RWPE1 (cell line): ENCODE data around the gene RAB1B.

Experiments
- CTCF ChIA-PET: fragments of 350-600 bp; sonication (Branson Sonifier 250); formaldehyde crosslinking; extraction: SDS; loops from one replicate; lab custom pipeline; 2021; lab: Yijun Ruan, JAX
- POLR2A ChIA-PET: fragments of 400-600 bp; formaldehyde crosslinking; extraction: SDS; loops from one replicate; lab custom pipeline; 2020; ENCODE audit warnings: antibody characterized with exemption; ENCODE audit not compliant: low non-redundant PET; lab: Yijun Ruan, JAX
- DNase-seq: peaks from one replicate; pipeline ENCODE4 v3.0.0; 2012; ENCODE audit warnings: low spot score
- H3K27ac ChIP-seq: fragments of 450-650 bp; 2 replicates; pipeline ENCODE4 v1.5.1; 2017
- TF ChIP-seq, protein P1 (sequence below): fragments of 450-650 bp; conservative IDR thresholded peaks from 2 replicates; pipeline ENCODE4 v1.5.1; 2017; ENCODE audit warnings: low read depth, mild to moderate bottlenecking

Gene RAB1B

DNA sequence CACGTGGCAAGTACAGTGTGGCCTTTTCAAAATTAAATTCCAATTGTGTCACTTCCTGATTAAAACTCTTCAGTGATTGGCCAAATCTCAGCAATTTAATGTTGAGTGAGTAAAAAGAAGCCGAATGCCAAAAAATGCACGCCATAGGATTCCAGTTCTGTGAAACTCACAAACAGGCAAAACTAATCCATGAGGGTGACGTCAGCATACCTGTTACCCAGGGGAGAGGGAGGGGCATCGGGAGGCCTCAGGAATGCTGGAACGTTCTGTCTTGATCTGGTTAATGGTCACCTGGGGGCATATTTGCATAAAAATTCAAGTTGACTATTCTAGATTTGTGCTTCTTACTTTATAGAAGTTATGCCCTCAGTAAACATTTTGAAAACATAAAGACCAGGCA lies 39.9 kb upstream of the RAB1B start:
- TF ChIP-seq, protein P1, sequence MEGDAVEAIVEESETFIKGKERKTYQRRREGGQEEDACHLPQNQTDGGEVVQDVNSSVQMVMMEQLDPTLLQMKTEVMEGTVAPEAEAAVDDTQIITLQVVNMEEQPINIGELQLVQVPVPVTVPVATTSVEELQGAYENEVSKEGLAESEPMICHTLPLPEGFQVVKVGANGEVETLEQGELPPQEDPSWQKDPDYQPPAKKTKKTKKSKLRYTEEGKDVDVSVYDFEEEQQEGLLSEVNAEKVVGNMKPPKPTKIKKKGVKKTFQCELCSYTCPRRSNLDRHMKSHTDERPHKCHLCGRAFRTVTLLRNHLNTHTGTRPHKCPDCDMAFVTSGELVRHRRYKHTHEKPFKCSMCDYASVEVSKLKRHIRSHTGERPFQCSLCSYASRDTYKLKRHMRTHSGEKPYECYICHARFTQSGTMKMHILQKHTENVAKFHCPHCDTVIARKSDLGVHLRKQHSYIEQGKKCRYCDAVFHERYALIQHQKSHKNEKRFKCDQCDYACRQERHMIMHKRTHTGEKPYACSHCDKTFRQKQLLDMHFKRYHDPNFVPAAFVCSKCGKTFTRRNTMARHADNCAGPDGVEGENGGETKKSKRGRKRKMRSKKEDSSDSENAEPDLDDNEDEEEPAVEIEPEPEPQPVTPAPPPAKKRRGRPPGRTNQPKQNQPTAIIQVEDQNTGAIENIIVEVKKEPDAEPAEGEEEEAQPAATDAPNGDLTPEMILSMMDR: no peak
- no peak for DNase-seq
- ChIA-PET CTCF (interaction anchor here (1.2 kb wide), 1 partner anchor 30 kb away, joined by 3 read pairs; no protein-coding TSS in a partner anchor), POLR2A (no interaction called here)
- no peak overlapping the region for H3K27ac ChIP-seq

DNA sequence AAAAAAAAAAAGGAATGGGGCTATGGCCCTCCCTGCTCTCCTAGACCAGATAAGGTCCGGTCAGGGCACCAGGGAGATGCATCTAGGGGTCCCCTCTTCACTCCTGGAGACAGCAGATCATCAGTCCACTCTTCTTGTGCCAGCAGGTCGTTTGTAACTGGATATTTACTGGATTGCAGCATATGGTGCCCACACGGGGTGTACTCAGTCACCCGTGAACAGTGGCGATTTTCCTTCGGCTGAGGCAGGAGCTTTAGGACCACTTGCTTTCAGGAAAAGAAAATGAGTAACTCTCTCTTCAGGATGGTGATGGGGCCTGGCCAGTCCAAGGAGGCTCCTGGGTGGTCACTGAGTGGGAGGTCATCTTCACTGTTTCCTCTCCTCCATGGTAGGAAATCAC lies 38.3 kb upstream of the RAB1B start:
- CTCF ChIA-PET: no interaction called here
- no peak overlapping the region for H3K27ac ChIP-seq
- DNase-seq: no peak
- POLR2A ChIA-PET: no interaction called here
- TF ChIP-seq, protein P1: no peak

DNA sequence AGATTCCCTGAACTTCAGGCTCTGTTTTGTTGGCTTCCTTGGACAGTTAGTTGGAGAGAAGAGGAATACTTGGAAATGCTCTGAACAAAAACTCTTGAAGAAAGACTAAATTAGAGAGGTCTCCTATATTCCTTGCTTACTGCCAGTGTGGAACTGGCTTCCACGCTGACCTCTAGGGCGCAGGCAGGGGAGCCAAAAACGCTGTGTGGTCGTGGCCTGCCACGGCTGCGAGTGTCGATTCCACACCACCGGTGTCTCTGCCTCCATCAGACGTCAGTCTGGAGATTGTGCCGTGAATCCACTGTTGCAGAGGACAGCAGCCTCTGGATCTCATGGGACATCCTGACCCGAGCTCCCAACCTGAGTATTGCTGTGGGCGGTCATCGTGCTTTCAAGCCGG lies 37.5 kb upstream of the RAB1B start:
- ChIA-PET CTCF (no interaction called here), POLR2A (no interaction called here)
- DNase-seq: no peak
- TF ChIP-seq, protein P1: no peak
- H3K27ac ChIP-seq: no peak overlapping the region

DNA sequence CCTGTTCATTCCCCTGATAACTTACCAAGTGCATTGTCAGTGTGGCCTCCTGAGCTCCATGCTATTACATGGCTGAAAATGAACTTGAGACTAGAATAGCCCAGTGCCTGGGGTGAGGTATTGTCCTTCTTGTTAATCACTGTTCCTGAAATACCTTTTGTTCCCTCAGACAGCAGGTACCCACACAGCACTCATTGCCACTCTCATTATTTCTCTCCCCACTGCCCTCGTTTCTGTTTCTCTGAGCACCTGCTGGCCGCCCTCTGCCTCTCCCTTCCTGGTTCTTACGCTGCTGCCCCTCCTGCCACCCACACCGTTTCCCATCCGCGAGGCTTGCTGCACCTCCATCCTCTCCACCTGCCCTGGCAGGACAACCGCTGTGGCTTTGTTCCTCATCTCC lies 36.9 kb upstream of the RAB1B start:
- POLR2A ChIA-PET: no interaction called here

DNA sequence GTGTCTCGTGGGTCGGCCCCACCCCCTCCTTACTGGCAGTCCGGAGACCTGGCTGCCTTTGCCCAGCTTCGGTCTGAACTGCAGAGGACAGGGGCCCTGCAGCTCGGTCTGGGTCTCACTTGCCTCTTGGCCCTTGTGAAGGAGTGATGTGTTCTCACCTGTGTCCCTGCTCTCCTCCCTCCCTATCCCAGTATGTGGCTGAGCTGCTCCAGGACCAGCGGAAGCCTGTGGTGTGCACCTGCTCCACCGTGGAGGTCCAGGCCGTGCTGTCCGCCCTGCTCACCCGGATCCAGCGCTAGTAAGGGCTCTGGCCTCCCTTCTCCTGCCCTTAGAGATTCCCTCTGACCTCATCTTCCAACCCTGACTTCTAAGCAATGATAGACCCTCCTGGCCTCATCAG lies 35.7 kb upstream of the RAB1B start:
- ChIA-PET CTCF (no interaction called here), POLR2A (no interaction called here)
- TF ChIP-seq, protein P1: no peak

More for the DNA sequence above, 36.9 kb upstream of the RAB1B start:
- H3K27ac ChIP-seq: no peak overlapping the region
- no peak for DNase-seq
- CTCF ChIA-PET: no interaction called here
- TF ChIP-seq, protein P1: no peak

DNA sequence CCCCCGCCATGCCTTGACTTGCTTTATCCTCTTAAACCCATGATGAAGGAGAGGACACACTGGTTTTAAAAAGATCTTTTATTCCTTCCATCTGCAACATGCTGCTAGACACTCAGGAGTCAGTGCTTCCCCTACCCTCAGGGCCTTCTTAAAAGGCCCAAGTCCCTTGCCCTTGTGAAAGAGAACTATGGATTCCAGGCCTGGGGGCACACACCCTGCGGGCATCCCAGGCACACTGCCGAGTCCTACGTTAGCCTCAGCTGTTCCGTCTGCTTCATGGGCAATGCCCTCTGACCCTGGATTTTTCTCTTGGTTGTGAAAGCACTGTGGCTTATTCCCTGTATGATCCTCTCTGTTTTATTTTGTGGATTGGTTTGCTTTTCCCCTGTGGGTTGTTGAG lies 35.1 kb upstream of the RAB1B start:
- no peak overlapping the region for H3K27ac ChIP-seq
- CTCF ChIA-PET: interaction anchor here (0.7 kb wide), 1 partner anchor 154 kb away, joined by 4 read pairs; no protein-coding TSS in a partner anchor
- POLR2A ChIA-PET: no interaction called here

More for the DNA sequence above, 35.7 kb upstream of the RAB1B start:
- DNase-seq: no peak
- H3K27ac ChIP-seq: no peak overlapping the region

More for the DNA sequence above, 35.1 kb upstream of the RAB1B start:
- TF ChIP-seq, protein P1: no peak
- DNase-seq: no peak
